Measurements from ENCODE around the gene ZXDC. TPM values are rescaled to one million over a fixed set of nuclear protein-coding genes. Genes with fewer than 3 reads are reported as not detected.

Gene ZXDC
- total RNA-seq, 1 experiment from 2014 or later = 28.3 TPM

DNA sequence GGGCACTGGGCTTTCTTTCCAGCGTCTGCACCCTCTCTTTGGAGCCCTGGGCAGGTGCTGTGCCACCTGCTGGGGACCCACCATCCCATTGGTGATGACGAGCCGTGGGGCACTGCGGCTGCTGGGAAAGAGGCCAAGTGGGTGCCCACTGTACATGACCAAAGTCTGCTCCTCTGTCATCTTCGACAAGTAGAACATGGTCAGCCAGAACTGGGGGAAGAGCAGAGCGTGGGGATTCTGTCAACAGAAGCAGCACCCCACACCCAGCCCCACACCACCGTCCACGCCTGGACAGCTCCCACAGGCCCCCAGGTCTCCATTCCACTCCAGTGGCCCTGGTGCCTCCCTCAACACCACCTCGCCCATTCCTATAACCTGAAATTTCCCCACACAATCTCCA is 32.2 kb upstream of the ZXDC start:
- Histone ChIP-seq H3K9ac (ENCODE audit: extremely low read depth, insufficient read length, low read length) (no peak overlapping the region), H2BK120ac (ENCODE audit: low read depth, low read length, poor library complexity, severe bottlenecking) (no peak overlapping the region), H2AFZ (ENCODE audit: low read length) (no peak overlapping the region), H3K23ac (ENCODE audit: insufficient read length, low read depth, low read length) (no peak overlapping the region), H3K79me1 (ENCODE audit: insufficient read depth, low read depth, low read length, poor library complexity, severe bottlenecking) (no peaks in the 10 kb centered on the region), H3K9me3 (ENCODE audit: control insufficient read depth, low read depth, low read length) (no peaks in the 10 kb centered on the region), H4K20me1 (ENCODE audit: control insufficient read depth, insufficient read depth, insufficient read length) (no peaks in the 10 kb centered on the region), H3K27ac (ENCODE audit: insufficient read length, low read depth, low read length) (no peak overlapping the region), H3K4me2 (ENCODE audit: insufficient read depth, insufficient read length, low read length) (no peak overlapping the region), H4K91ac (ENCODE audit: insufficient read length, low read depth, low read length) (peak overlapping the region; percentile 33), H3K56ac (ENCODE audit: insufficient read length, low read depth, low read length) (no peak overlapping the region), H2BK20ac (ENCODE audit: low read depth, low read length, poor library complexity, severe bottlenecking) (no peak overlapping the region), H3K18ac (ENCODE audit: insufficient read length, low read depth, low read length) (no peak overlapping the region), H3T11ph (ENCODE audit: low read length) (no peak overlapping the region), H3K14ac (ENCODE audit: insufficient read depth, low read length) (no peak overlapping the region; the same call in 1 of the 2 replicates), H3K4me1 (ENCODE audit: insufficient read depth, low read length) (no peaks in the 10 kb centered on the region), H3K4ac (ENCODE audit: low read depth, low read length) (no peak overlapping the region), H4K5ac (ENCODE audit: insufficient read length, low read depth, low read length) (no peak overlapping the region), H2BK5ac (ENCODE audit: insufficient read length, low read length) (no peak overlapping the region), H4K8ac (replicated peaks; ENCODE audit: insufficient read length, low read depth, low read length) (no peak overlapping the region), H3K79me2 (ENCODE audit: insufficient read depth, low read length) (no peaks in the 10 kb centered on the region), H2BK12ac (ENCODE audit: insufficient read length, low read depth, low read length) (no peak overlapping the region), H3K27me3 (ENCODE audit: insufficient read depth, low read length) (no peaks in the 10 kb centered on the region), H3K23me2 (ENCODE audit: insufficient read length, low read depth, low read length, poor library complexity, severe bottlenecking) (no peaks in the 10 kb centered on the region), H2BK15ac (ENCODE audit: low read depth, low read length) (no peak overlapping the region), H2AK5ac (ENCODE audit: insufficient read length, low read length) (no peak overlapping the region)
- Mint-ChIP-seq H3K27ac (no peak overlapping the region), H3K36me3 (ENCODE audit: insufficient read depth in 1 of 3, low read depth in 3 of 3) (no peaks in the 10 kb centered on the region), H3K27me3 (ENCODE audit: low read depth) (peaks cover 2% of the 10 kb centered on the region; the same call in 1 of the 2 replicates), H3K4me3 (no peak overlapping the region), H3K9me3 (no peaks in the 10 kb centered on the region), H3K4me1 (peaks cover 5% of the 10 kb centered on the region in 2 experiments; a peak in 3 of 4 replicates)
- DNase-seq = no peak
- WGBS (ENCODE audit: extremely low coverage, insufficient read length, low lambda C conversion rate) = no CpG with 5 or more reads among the region's 9 CpGs
- TF ChIP-seq, protein P1, sequence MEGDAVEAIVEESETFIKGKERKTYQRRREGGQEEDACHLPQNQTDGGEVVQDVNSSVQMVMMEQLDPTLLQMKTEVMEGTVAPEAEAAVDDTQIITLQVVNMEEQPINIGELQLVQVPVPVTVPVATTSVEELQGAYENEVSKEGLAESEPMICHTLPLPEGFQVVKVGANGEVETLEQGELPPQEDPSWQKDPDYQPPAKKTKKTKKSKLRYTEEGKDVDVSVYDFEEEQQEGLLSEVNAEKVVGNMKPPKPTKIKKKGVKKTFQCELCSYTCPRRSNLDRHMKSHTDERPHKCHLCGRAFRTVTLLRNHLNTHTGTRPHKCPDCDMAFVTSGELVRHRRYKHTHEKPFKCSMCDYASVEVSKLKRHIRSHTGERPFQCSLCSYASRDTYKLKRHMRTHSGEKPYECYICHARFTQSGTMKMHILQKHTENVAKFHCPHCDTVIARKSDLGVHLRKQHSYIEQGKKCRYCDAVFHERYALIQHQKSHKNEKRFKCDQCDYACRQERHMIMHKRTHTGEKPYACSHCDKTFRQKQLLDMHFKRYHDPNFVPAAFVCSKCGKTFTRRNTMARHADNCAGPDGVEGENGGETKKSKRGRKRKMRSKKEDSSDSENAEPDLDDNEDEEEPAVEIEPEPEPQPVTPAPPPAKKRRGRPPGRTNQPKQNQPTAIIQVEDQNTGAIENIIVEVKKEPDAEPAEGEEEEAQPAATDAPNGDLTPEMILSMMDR (conservative IDR thresholded peaks at IDR 0.05) = no peak
